Measurements from ENCODE around the gene SFT2D1.

Gene SFT2D1

GRCh38 chr6:166377721-166378120 lies 35.4 kb upstream of the SFT2D1 start:
- no peak overlapping the region for H3K27ac ChIP-seq
- no peak for TF ChIP-seq CTCF (conservative IDR thresholded peaks at IDR 0.05; ENCODE audit: low read depth, low read length)
- no peak overlapping the region for H3K4me3 ChIP-seq (IDR thresholded peaks at IDR 0.05; ENCODE audit: insufficient read depth, low read depth, low read length)
- H3K79me2 ChIP-seq (ENCODE audit: insufficient read depth, low read depth) = no peaks in the 10 kb centered on the region
- no peak overlapping the region for H2AFZ ChIP-seq (ENCODE audit: low read depth)
- no peaks in the 10 kb centered on the region for H3K27me3 ChIP-seq (ENCODE audit: insufficient read depth, low read depth)
- H3K4me1 ChIP-seq (ENCODE audit: low read depth, poor library complexity, severe bottlenecking) = peaks cover 36% of the 10 kb centered on the region
- no peak overlapping the region for H3K4me2 ChIP-seq
- no peak overlapping the region for H3K9ac ChIP-seq
- no peaks in the 10 kb centered on the region for H4K20me1 ChIP-seq (ENCODE audit: insufficient read depth)
- H3K36me3 ChIP-seq (ENCODE audit: insufficient read depth) = no peaks in the 10 kb centered on the region

GRCh38 chr6:166375013-166375412 lies 32.7 kb upstream of the SFT2D1 start:
- H3K27ac ChIP-seq = no peak overlapping the region
- H3K79me2 ChIP-seq (ENCODE audit: insufficient read depth, low read depth) = no peaks in the 10 kb centered on the region
- H3K9ac ChIP-seq = no peak overlapping the region
- no peaks in the 10 kb centered on the region for H3K36me3 ChIP-seq (ENCODE audit: insufficient read depth)
- peaks cover 22% of the 10 kb centered on the region for H3K4me1 ChIP-seq (ENCODE audit: low read depth, poor library complexity, severe bottlenecking)
- no peak for TF ChIP-seq CTCF (conservative IDR thresholded peaks at IDR 0.05; ENCODE audit: low read depth, low read length)
- H3K4me2 ChIP-seq = peak overlapping the region; percentile 15
- H3K4me3 ChIP-seq (IDR thresholded peaks at IDR 0.05; ENCODE audit: insufficient read depth, low read depth, low read length) = no peak overlapping the region
- H3K27me3 ChIP-seq (ENCODE audit: insufficient read depth, low read depth) = no peaks in the 10 kb centered on the region
- H2AFZ ChIP-seq (ENCODE audit: low read depth) = no peak overlapping the region
- H4K20me1 ChIP-seq (ENCODE audit: insufficient read depth) = no peaks in the 10 kb centered on the region

- no peak for TF ChIP-seq CTCF (conservative IDR thresholded peaks at IDR 0.05; ENCODE audit: low read depth, low read length)
- Histone ChIP-seq H2AFZ (ENCODE audit: low read depth) (no peak overlapping the region), H3K27ac (no peak overlapping the region), H3K36me3 (ENCODE audit: insufficient read depth) (no peaks in the 10 kb centered on the region), H3K4me1 (ENCODE audit: low read depth, poor library complexity, severe bottlenecking) (peaks cover 19% of the 10 kb centered on the region), H3K4me3 (IDR thresholded peaks at IDR 0.05; ENCODE audit: insufficient read depth, low read depth, low read length) (no peak overlapping the region), H3K27me3 (ENCODE audit: insufficient read depth, low read depth) (no peaks in the 10 kb centered on the region), H3K4me2 (no peak overlapping the region), H3K9ac (no peak overlapping the region), H3K79me2 (ENCODE audit: insufficient read depth, low read depth) (no peaks in the 10 kb centered on the region), H4K20me1 (ENCODE audit: insufficient read depth) (no peaks in the 10 kb centered on the region)
Observed at GRCh38 chr6:166370489-166370888, 28.1 kb upstream of the SFT2D1 start.

- Histone ChIP-seq H3K79me2 (ENCODE audit: insufficient read depth, low read depth) (no peaks in the 10 kb centered on the region), H3K4me3 (IDR thresholded peaks at IDR 0.05; ENCODE audit: insufficient read depth, low read depth, low read length) (no peak overlapping the region), H3K27ac (no peak overlapping the region), H3K4me2 (no peak overlapping the region), H3K4me1 (ENCODE audit: low read depth, poor library complexity, severe bottlenecking) (peaks cover 18% of the 10 kb centered on the region), H3K36me3 (ENCODE audit: insufficient read depth) (no peaks in the 10 kb centered on the region), H2AFZ (ENCODE audit: low read depth) (no peak overlapping the region), H4K20me1 (ENCODE audit: insufficient read depth) (no peaks in the 10 kb centered on the region), H3K9ac (no peak overlapping the region), H3K27me3 (ENCODE audit: insufficient read depth, low read depth) (no peaks in the 10 kb centered on the region)
- no peak for TF ChIP-seq CTCF (conservative IDR thresholded peaks at IDR 0.05; ENCODE audit: low read depth, low read length)
Observed at GRCh38 chr6:166369782-166370181, 27.4 kb upstream of the SFT2D1 start.

All from KMS-11 (cell line).